Activated CD4-positive, alpha-beta T cell treated with anti-CD3 and anti-CD28 coated beads, Interleukin-2, amount 50 U/mL, for 48 hours (primary cell): ENCODE results near the gene GUCY1B1.
A peak's percentile ranks its signal among the peaks of the same experiment; 100 is the strongest.

Source experiments
- DNase-seq, 2 experiments: peaks; one replicate each; pipeline ENCODE4 v3.0.0-alpha.2; 2020

GUCY1B1 gene

GRCh38 chr4:155802190-155802959, 43.6 kb downstream of the GUCY1B1 start:
- DNase-seq: no peak

GRCh38 chr4:155805016-155805415, 46.2 kb downstream of the GUCY1B1 start:
- no peak for DNase-seq

GRCh38 chr4:155807021-155807420, 48.2 kb downstream of the GUCY1B1 start:
- no peak for DNase-seq

DNA sequence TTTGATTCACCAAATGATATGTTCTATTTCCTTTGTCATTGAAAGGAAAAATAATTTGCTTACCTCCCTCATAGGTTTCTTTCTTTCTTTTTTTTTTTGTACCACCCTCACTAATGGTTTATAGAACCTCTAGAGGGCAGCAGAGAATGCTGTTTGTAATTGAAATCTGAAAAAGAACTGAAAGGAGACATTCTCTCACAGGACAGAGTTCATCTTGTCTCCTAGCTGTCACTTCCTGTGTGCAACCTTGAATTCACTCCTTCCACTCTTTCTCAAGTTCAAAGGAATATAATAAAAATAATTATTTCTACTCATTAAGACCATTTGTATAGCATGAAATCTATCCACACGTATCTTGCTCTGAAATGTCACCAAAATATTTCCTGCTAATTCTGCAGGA, 51.0 kb downstream of the GUCY1B1 start:
- DNase-seq: peak in 1 of 2 experiments; percentile 5

GRCh38 chr4:155811083-155811482, 52.3 kb downstream of the GUCY1B1 start:
- no peak for DNase-seq

DNA sequence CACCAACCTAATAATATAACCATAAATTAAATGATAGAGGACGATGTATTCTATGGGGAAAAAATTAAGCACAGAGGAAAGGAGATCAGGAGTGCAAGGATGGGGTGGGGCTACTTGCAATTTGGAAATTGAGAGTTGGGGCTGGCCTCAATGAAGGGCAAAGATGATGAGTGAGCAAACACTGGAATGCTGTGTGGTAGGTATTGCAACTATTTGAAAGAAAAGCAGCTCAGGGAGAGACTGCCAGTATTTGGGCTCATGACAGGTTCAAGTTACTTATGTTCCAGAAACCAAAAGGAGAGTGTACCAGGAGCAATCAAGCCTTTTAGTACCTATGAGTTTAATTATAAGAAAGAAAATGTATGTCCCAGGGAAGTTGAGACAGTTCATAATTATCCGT, 59.8 kb downstream of the GUCY1B1 start:
- DNase-seq: no peak

DNA sequence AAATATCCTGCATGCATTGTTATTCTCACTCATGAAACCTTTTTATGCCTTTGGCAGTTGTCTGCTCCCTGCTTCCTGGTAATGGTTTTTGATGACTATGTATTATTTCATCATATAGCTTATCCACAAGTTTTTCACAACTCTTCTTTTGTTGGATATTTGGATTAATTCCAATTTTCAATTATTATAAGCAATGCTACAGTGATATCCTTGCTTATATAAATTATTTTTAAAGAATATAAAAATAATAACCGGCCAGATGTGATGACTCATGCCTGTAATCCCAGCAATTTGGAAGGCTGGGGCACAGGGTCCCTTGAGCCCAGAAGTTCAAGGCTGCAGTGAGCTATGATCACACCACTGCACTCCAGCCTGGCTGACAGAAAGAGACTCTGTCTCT, 60.2 kb downstream of the GUCY1B1 start:
- no peak for DNase-seq

DNA sequence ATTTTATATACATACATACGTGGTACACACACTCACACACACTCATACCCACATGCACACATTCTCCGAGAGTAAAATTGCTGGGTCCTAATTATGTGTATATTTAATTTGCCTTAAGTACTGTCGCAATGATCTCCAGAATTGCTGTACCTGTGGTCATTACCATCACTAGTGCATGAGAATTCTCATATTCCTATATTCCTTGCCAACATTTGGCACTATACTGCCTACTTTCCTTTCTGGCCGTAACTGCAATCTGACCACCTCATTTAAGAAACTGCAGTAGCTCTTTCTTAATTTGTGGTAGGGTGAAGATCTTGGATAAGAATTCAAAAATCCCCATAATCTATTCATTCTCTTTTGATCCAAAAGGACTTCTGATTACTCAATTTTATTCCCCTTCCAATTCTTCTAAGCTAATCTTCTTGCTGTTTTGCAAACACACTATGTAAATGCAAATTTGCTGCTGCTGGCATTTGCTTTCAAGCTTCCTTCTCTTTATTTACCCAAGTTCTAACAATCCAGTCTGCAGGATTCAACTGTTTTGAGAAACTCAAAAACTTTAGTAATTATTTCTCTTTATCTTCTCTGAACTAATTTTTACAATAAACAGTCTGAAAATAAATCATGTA, 62.2 kb downstream of the GUCY1B1 start:
- DNase-seq: no peak

GRCh38 chr4:155822572-155822971, 63.8 kb downstream of the GUCY1B1 start:
- DNase-seq: no peak

DNA sequence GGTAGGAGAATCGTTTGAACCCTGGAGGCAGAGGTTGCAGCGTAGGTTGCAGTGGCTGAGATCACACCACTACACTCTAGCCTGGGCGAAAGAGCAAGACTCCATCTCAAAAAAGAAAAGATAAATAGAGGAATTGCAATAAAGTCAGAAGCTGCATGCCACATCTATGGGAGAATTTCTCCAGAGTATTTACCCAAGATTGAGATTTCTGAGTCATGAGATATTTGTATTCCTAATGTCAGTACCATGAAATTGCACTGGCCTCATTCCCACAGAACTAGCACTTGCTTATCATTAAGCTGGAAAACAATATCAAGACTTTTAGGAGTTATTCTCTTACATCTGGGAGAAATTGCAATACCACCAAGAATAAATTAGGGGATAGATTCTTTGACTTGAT, 69.8 kb downstream of the GUCY1B1 start:
- DNase-seq: no peak

DNA sequence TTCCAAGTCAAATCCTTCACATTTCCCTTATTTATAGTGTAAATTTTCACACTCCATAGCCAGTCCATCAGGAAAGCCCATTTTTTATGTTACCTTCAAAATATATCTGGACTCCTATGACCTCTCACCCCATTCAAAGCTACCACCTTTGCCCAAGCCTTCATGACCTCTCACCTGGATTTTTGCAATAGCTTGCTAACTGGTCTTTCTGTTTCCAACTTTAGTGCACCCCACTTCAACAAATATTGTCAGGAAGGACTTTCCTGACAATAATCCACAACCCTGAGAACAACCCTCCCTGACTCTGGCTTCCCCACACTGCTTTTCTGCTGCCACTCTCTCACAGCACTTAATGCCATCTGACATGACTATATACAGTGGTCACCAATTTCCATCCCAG, 73.8 kb downstream of the GUCY1B1 start:
- no peak for DNase-seq

- no peak for DNase-seq
These were observed 78.5 kb downstream of the GUCY1B1 start for GRCh38 chr4:155837203-155837796.

GRCh38 chr4:155842080-155842479, 83.3 kb downstream of the GUCY1B1 start:
- DNase-seq: no peak

GRCh38 chr4:155846929-155847328, 88.1 kb downstream of the GUCY1B1 start:
- DNase-seq: no peak

- DNase-seq: no peak
These were observed 90.2 kb downstream of the GUCY1B1 start for GRCh38 chr4:155849042-155849441.

DNA sequence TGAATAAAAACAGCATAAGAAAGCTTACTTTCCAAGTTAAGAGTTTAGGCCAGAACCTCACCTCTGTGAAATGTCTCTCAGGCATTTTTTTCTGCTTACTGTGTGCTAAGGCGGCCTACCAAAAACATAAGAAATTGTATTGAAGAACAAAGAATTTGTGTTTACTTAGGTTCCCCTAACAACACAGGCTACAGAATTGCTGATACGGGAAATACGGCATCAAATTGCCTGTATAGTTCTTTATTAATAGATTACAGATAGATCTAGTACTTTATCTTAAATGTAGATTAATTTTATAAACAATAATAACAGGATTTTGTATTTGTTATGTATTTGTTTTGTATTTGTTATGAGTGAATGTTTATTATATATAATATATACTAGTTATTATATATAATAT, 94.4 kb downstream of the GUCY1B1 start:
- DNase-seq: no peak

DNA sequence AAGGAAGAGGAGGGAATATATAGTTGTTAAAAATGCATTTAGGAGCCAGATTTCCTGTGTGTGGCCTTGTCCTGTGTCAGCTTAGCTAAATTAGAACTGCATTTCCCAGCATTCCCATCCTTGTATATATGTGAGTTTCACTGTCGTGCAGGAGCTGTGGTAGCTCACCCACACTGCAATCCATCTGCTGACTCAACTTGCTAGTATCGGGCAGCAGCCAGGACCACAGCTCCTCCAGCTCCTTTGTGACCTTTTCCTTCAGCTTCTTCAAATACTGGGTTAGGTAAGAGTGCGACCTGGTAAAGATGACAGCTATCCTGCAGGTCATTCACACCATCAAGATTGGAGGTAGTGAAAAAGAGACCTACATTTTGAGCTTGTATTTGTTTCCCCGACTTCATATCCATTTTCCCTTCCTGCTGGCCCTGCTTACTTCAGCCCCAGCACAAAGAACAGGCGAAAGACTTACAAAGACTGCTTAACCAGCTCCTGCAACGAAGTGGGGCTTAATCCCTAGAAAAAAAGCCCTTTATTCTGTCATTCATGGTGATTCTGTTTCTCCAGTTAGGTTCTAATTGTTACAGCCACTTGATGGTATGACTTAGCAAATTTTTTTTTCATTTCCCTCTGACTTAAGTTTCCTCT, 95.9 kb downstream of the GUCY1B1 start:
- DNase-seq: no peak

- DNase-seq: no peak
These were observed 97.1 kb downstream of the GUCY1B1 start for GRCh38 chr4:155855897-155856296.
